ENCODE results near the gene GNAQ. TPM values are rescaled to one million over a fixed set of nuclear protein-coding genes. Genes with fewer than 3 reads are reported as not detected.
"Not testable (repeated sequence)": the region's sequence is repeated elsewhere in the genome, so short reads cannot be mapped to it uniquely, and the experiment has no call there.

GNAQ gene
- total RNA-seq, 1 experiment from 2014 or later = 7.7 TPM

DNA sequence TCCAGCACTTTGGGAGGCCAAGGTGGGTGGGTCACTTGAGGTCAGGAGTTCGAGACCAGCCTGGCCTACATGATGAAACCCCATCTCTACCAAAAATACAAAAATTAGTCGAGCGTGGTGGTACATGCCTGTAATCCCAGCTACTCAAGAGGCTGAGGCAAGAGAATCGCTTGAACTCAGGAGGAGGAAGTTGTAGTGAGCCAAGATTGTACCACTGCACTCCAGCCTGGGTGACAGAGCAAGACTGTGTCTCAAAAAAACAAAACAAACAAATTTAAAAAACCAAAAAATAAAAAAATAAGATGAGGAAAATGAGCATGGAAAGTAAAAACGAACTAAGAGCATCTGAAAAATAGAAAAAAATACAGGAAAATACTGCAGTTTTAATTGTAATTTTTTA is 152.8 kb downstream of the GNAQ start:
- not testable (repeated sequence) for DNase-seq (ENCODE audit: low spot score)

DNA sequence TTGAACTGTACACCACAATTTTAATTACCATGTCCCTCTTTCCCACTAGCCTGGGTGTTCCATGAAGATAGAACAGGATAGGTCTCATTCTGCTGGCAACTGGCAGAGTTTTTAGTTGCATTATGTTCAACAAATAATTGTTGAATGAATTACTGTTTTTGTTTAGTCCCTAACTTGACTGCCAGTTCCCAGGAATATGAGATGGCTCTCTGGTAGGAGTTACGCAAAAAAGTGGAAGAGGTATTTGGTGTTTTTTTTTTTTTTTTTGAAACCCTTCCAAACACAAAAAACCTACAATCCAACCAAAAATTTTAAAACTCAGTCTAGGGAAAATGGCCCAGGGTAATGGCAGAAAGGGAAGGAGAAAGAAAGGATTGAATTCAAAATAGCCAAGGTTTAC is 153.6 kb downstream of the GNAQ start:
- DNase-seq (ENCODE audit: low spot score) = no peak

DNA sequence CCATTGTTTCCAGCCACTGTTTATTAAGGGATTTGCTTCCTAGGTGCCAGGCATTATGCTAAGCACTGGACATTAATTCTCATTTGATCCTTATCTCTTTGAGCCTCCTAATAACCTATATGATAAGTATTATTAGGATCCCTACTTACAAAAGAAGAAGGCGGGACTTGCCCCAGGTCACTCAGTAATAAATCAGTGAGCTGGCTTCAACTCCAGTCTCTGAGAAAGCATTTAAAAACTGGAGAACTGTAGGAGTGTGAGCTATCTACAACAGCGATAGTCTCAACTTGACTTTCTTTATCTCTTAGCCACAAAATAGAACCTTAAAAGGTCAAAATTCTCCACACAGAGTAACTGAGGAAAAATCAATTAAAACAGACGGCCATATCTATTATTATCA is 155.0 kb downstream of the GNAQ start:
- DNase-seq (ENCODE audit: low spot score) = no peak

DNA sequence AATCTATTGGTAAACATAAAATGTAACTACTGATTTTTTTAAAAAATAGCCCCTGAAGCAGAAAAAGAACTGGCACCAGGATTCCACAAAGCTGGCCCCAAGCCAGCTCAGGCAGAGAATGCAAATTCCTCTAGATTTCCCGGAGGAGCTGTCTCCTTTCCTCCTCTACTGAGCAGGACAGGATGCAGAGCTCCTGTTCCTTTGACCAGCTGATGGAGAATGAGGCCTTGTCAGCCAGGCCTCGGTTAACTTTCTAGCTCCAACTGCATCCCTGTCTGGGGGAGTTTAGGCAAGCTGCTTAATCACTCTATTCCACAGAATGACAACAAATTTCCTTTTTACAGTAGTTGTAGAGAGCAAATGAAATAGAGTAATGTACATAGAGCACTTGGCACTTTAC is 155.5 kb downstream of the GNAQ start:
- DNase-seq (ENCODE audit: low spot score) = no peak

DNA sequence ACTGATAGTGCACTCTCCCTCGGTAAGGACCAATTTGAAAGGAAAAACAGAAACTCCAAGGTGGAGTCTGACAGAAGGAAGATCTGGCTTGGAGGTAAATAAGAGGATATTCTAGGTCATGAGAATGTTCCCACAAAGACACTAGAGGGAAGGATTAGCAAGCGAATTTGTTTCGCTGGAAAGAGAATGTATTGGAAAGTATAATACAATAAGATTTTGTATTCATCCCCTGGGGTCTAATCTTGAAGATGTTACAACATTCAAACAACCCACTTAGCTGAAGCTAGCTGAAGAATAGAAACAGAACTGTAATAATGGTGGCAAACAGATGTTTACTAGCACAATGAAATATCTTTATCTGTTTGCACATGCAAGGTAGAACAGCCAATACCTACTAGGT is 158.7 kb downstream of the GNAQ start:
- no peak for DNase-seq (ENCODE audit: low spot score)

DNA sequence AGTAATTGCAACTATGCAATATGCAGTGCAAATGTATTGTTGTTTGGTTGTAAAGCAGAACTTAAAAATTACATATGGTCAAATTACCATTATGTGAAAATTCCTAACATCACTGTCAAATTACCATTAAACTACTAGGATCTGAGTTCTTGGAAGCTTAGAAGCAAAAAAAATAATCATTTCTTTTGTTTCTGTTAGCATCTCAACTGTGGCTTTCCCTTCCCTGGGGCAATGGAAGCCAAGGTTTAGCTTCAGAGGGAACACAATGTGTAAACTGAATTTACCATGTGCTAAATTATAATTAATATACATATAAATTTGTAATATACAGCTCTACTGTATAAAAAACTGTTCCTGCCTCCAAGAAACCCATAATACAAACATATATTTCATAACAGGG is 159.4 kb downstream of the GNAQ start:
- DNase-seq (ENCODE audit: low spot score) = no peak

DNA sequence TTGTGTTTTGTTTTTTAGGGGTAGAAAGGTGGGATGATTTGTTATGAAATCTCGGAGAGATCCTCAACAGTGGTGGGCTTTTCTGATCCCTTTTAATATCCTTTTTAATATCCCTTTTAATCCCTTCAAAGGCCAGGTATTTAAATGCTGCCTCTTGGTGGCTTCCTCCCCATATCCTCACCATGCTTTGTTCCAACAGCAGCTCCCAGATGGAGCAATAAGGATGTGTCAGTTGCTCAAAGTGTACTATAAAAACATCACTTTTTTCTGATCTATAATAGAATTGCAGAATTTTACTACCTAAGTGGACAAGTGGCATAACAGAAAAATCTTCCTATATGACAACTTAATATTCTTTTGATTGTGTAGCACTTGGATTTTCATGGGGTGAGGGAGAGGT is 160.1 kb downstream of the GNAQ start:
- no peak for DNase-seq (ENCODE audit: low spot score)

DNA sequence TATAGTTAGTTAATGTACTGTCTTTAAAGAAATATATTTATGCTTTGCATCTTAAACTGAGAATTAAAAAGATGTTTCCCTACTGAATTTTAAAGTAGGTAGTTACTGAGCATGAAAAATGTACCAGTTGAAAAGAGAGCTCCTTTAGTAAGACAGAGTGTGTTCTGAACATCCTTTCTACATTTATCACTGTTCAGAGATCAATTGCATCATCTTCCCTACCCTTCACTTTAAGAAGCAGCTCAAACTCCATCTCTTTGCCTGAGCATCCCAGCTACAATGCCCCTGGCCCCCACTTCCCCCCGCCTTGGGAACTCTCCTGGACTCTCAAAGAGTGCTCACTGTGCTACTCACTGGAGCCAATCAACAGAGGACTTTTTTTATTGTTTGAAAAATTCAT is 164.7 kb downstream of the GNAQ start:
- no peak for DNase-seq (ENCODE audit: low spot score)

DNA sequence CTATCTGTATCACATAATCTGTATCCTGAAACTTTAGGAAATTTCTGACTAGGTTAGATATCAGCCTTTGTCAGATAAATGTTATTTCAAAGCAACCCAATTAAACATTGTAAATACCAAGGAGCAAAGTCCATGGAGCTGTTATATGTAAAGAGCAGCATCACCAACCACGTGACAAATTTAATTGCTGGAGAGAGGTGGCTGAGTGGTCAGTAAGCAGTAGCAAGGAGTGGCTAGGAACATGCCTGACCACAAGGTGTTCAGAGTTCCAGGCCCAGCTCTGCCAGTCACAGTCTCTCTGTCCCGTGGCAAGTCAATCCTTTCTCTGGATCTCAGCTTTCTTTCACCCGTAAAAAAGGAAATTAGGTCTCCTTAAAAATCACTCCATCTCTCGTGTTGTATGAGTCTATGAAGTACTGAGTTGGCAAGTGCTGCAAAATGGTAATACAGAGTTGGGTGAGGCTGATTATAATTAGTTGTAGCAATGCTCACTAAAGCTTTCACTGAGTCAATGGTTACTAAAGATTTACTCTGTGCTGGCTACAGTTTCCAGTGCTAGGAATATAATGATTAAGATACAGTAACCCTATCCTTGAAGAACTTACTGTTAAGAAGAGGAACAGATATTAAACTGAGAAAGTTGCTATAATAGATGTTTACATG is 166.1 kb downstream of the GNAQ start:
- DNase-seq (ENCODE audit: low spot score) = peak; percentile 85

DNA sequence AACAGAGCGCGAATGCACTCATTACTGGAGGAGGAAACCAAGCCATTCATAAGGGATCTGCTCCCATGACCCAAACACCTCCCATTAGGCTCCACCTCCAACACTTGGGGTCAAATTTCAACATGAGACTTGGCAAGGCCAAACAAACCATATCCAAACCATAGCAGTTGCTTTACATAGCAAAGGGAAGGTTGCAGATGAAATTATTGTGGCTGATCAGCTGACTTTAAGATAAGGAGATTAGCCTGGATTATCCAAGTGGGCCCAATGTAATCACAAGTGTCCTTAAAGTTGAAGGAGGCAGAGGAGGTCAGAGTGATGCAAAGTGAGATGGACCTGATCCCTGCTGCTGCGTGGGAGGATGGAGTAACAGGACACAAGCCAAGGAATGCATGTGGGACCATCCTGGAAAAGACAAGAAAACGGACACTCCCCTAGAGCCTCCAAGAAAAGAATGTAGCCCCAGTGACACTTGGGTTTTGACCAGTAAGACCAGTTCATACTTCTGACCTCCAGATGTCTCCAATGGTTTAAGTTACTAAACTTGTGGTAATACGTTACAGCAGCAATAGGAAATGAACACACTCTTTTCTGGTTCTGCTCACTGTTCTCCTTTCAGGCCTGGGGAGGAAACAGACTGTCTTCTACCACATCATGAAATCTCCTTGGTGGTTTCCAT is 167.3 kb downstream of the GNAQ start:
- peak; percentile 31 for DNase-seq (ENCODE audit: low spot score)

DNA sequence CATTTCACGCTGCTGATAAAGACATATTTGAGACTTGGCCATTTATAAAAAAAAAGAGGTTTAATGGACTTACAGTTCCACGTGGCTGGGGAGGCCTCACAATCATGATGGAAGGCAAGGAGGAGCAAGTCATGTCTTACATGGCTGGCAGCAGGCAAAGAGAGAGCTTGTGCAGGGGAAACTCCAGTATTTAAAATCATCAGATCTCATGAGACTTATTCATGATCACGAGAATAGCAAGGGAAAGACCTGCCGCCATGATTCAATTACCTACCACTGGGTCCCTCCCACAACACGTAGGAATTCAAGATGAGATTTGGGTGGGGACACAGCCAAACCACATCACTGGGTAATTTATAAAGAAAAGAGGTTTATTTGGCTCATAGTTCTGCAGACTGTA is 168.0 kb downstream of the GNAQ start:
- DNase-seq (ENCODE audit: low spot score) = not testable (repeated sequence)

DNA sequence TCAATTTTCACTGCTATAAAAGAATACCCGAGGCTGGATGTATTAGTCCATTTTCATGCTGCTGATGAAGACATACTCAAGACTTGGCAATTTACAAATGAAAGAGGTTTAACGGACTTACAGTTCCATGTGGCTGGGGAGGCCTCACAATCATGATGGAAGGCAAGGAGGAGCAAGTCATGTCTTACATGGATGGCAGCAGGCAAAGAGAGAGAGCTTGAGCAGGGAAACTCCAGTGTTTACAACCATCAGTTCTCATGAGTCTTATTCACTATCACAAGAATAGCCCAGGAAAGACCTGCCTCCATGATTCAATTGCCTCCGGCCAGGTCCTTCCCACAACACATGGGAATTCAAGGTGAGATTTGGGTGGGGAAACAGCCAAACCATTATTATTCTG is 170.7 kb downstream of the GNAQ start:
- DNase-seq (ENCODE audit: low spot score) = not testable (repeated sequence)

DNA sequence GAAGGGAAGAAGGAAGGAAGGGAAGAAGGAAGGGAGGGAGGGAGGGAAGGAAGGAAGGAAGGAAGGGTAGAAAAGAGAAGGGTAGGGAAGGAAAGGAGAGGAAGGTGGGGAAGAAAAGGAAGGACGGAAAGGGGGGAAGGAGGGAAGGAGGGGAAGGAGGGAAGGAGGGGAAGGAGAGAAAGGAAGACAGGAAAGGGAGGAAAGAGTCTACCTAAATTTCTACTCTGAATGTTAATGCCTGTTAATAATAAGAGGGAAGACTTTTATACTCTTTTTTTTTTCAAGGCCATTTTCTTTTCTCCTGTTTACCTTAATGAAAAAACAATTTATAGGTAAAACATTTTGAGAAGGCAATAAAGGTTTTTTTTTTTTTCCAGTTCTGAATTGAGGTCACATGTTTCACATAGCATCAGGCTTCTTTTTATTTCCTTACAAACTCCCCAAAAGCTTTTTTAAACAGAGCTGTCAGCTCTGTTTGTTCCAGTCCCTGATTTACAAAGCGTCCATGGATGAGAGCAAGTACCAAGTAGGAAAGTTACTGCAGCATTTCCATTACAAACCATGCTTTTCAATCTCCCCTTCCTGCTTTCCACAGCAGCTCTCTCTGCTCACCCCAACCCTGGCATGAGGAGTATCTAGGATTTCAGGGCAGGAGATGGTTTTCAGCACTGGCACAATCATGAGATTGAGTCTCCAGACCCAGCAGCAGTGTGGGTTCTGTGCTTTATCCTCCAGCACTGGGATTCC is 173.9 kb downstream of the GNAQ start:
- no peak for DNase-seq (ENCODE audit: low spot score)

DNA sequence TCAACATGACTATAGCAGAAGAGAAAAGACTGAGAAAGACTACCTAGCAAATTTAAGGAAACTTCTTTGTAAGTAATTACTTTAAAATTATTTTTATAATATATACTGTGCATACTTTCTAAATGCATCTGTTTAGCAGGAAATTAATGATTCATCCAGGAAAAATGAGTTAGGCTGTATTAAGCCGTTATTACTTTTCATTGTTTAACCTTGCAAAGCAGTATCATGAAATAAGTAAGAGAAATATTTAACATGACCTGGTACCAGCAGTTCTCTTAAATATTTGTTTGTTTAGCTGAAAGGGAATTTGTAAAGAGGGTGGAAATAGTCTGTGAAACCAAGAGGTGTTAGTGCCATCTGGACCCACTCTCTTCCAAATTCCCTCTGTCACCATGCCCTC is 175.0 kb downstream of the GNAQ start:
- no peak for DNase-seq (ENCODE audit: low spot score)

DNA sequence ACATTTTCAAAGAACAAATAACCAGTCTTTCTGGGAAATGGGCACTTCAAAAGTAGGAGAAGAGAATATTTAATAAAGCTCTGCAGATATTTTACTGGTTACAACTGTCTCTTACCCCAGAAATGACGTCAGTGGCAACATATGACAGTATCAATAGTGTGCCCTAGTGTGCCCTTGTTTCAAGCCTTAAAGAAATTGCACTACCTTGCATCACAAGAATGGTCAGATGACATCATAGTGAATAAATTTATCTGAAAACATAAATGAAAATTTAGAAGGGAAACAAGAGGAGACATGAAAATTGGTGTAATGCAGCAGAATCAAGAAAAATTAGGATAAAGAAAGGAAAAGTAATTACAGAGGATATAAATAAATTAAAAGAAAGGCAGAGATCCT is 176.7 kb downstream of the GNAQ start:
- DNase-seq (ENCODE audit: low spot score) = no peak

DNA sequence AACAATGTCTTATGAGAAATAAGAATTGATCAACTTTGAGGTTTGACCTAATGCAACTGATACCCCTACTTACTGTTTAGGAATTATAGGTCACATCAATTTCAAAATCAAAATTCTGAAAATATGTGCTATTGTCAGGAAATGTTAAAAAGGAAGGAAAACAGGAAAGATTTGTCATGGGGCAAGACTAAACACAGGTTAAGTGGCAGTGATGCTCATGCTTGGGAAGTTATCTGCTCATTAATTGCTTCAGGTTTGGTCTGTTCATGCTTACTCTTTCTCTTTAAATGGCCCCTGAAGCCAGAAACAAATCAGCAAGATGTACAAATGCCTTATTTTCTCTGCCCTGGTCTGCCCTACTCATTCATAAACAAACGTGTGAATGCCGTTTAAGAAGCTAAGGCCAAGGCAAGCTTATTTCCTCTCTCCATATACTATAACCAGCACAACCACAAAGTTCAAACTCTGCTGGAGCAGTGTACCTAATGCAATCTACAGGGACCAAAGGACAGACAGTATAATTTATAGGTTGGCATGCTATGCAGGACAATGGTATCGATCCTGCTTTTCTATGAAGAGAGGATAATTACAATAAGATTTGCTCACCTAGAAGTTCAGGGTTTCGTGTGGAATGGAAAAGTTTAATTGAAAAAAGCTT is 177.2 kb downstream of the GNAQ start:
- no peak for DNase-seq (ENCODE audit: low spot score)

DNA sequence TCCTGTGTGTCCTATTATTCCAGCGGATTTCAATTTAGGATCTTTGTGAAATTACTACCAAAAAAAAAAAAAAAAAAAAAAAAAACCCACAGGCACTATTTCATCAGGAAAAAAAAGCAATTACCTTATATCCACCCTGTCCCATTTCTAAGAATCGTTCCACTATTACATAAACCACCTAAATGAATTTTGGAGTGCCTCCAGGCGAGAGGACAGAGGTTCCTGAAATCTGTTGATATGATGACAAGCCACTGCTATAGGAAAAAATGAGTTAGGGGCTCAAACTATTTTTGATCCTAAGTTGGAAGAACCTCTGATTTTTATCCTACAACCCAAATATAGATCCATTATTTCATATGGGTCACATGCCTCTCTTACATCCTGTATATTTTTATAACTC is 177.9 kb downstream of the GNAQ start:
- DNase-seq (ENCODE audit: low spot score) = no peak

DNA sequence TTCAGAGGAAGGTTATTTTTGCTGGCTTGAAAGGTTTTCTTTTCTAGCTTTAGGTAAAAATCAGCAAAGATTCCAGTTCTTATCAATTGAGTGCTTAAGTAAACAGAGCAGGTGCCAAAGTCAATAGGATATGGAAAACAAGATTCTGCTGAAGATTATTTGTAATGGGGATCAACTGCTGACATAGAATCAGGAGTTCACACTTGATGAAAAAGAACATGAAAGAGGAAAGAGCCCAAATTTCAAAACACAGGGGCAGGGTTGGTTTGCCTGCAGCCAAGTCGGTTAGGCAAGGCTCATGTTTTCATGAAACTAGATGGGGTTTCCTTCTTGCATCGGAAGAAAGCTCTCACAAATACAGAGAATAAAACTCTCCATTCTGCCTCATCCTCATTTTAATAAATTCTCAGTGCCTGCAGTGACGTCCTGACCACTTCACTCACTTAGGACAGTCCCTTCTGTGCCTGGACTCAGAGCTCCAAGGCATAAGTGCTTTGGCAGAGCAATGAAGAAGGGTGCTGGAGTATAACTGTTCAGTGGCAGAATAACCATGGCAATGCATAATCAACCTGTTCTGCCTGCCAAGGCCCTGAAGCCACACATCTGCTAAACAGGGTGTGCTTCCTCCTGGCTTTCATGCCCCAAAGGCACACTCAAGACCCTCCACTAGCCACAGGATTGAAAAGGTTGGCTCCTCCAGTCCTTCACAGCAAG is 179.6 kb downstream of the GNAQ start:
- no peak for DNase-seq (ENCODE audit: low spot score)

DNA sequence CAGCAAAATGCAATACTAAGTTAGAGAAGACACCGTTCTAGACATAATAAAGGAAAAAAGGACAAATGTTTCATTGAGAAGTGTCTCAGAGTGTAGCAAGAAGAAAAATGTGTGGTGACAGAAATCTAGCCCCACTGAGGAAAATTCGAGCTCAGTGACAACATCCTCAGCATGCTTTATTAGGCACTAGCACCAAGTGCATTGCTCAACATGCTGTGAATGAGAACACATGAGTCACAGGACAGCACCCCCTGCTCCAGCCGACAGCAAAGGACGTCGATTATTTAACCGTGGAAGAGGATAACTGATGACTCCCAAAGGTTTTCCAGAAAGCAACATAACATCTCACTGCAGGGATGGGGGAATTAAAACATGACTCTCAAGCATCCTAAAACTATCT is 182.7 kb downstream of the GNAQ start:
- DNase-seq (ENCODE audit: low spot score) = no peak

DNA sequence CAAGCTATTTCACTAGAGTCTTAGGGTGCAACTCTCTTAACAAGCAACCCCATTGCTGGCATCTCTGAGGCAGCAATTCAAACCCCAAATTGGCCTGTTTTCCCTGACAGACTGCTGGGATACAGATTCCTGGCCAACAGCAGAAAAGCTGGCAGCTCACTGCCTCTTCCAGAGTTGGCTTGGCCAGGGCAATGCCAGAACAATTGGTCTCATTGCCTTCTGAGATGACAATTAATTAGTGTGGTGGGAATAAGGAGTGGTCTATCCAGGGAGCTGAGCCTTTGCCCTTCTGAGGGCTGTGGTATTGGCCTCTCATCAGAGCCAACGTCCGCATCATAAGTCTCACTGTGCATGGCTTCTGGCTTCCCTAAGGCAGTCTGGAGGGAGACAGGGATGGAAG is 183.2 kb downstream of the GNAQ start:
- DNase-seq (ENCODE audit: low spot score) = no peak

DNA sequence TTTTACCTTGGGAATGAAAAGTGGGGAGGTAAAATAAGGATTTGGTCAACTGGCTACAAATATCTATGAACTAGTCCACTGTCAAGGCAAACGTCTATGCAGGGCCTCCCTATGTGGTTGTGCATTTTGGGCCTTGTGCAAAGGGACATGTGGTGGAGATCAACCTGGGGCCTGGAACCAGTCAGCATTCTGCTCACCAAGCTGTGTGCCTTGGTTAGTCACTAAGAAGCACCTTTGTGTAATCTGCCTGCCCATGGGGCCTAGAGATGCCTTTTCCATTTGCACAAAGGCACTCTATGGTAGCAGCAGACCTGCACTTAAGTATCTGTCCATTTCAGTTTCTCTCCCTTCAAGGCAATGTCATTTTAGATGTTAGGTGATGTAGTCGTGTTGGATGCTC is 184.0 kb downstream of the GNAQ start:
- no peak for DNase-seq (ENCODE audit: low spot score)

DNA sequence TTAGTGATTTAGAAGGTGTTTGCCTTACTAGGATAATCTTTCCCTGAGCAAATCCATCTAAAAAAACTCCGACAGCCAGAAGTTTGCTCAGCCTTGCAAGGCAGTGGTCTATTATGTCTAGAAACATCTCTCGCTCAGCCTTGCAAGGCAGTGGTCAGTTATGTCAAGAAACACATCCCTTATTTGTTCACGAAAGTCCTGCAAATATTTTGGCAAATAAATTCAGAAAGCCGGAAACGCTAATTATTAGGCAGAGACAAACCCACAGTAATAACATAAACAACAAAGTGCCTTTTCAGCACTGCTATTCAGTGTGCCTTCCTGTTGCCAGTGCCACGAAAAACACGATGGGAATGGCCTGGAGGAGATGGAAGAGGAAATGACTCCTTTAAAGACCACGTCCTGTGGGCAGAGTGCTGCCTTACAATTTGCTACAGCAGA is 184.5 kb downstream of the GNAQ start:
- DNase-seq (ENCODE audit: low spot score) = no peak
